B cell (primary cell): ENCODE measurements around the gene AHDC1. TPM values are rescaled to one million over a fixed set of nuclear protein-coding genes. Genes with fewer than 3 reads are reported as not detected.

ENCODE experiments used
- ATAC-seq: fragments of 200-7000 bp; cut with Tn5 transposase; one replicate; pipeline ENCODE4 v1.10.0; 2021; ENCODE audit warnings: low read depth, mild to moderate bottlenecking, moderate number of reproducible peaks, moderate library complexity
- CTCF ChIA-PET: fragments of 350-600 bp; sonication (Branson Sonifier 250); formaldehyde crosslinking; loops from one replicate; lab custom pipeline; 2021; ENCODE audit warnings: antibody characterized with exemption, inconsistent platforms; lab: Charles Lee
- POLR2A ChIA-PET: fragments of 350-600 bp; sonication (Branson Sonifier 250); formaldehyde crosslinking; loops from one replicate; lab custom pipeline; 2021; ENCODE audit warnings: antibody characterized with exemption; lab: Charles Lee
- DNase-seq: peaks from one replicate; pipeline ENCODE4 v3.0.0; 2013
- H2AFZ ChIP-seq: 2 replicates; pipeline ENCODE4 v1.6.1; 2012; ENCODE audit warnings: mild to moderate bottlenecking, low read depth, low read length; ENCODE audit not compliant: insufficient read depth, poor library complexity, severe bottlenecking
- H3K27ac ChIP-seq, 2 donors: 1 replicate in 1 of 2; 2 replicates in 1 of 2; pipeline ENCODE4 v1.5.1; 2012 to 2013; ENCODE audit warnings: low read length in 2 of 2, mild to moderate bottlenecking in 2 of 2, moderate library complexity in 1 of 2
- H3K27me3 ChIP-seq, 4 experiments: fragments of 200-600 bp in 1 of 4; sonication (generic) in 1 of 4; replicated peaks in 1 of 4; 1 replicate in 2 of 4; 2 replicates in 2 of 4; pipeline versions ENCODE4 v1.6.1 to v1.7.0; 2013 to 2016; ENCODE audit warnings: low read length in 3 of 4, mild to moderate bottlenecking in 2 of 4, mixed read lengths in 1 of 4, moderate library complexity in 1 of 4; ENCODE audit not compliant: insufficient read depth in 4 of 4, control insufficient read depth in 3 of 4; ENCODE audit errors: control extremely low read depth in 1 of 4
- H3K36me3 ChIP-seq, 2 experiments: replicated peaks in 1 of 2; 1 replicate in 1 of 2; 2 replicates in 1 of 2; pipeline versions ENCODE4 v1.6.1 to v1.7.1; 2013; ENCODE audit warnings: low read length in 1 of 2; ENCODE audit not compliant: insufficient read depth in 2 of 2, control insufficient read depth in 1 of 2; ENCODE audit errors: control extremely low read depth in 1 of 2, extremely low read depth in 1 of 2
- H3K4me1 ChIP-seq, 2 donors: fragments of 200-600 bp in 1 of 2; sonication (generic) in 1 of 2; 1 replicate in 1 of 2; 2 replicates in 1 of 2; pipeline versions ENCODE4 v1.5.1 to v1.6.1; 2013 to 2017; ENCODE audit warnings: low read length in 2 of 2; ENCODE audit not compliant: control insufficient read depth in 2 of 2, insufficient read depth in 2 of 2
- H3K4me2 ChIP-seq: replicated peaks from 2 replicates; pipeline ENCODE3; 2012; ENCODE audit warnings: mild to moderate bottlenecking, low read depth, low read length; ENCODE audit not compliant: poor library complexity, severe bottlenecking
- H3K4me3 ChIP-seq, 5 experiments: fragments of 200-600 bp in 1 of 5; sonication (generic) in 1 of 5; 1 replicate in 3 of 5; 2 replicates in 2 of 5; pipeline versions ENCODE4 v1.5.1 to v1.7.0; 2011 to 2016; ENCODE audit warnings: low read length in 4 of 5, mild to moderate bottlenecking in 4 of 5, low read depth in 2 of 5, control low read depth in 1 of 5, moderate library complexity in 1 of 5; ENCODE audit not compliant: insufficient read depth in 1 of 5; ENCODE audit errors: control extremely low read depth in 1 of 5, extremely low read depth in 1 of 5
- H3K79me2 ChIP-seq: fragments of 200-600 bp; sonication (generic); one replicate; pipeline ENCODE4 v1.6.0; 2016; ENCODE audit warnings: low read length; ENCODE audit not compliant: control insufficient read depth, insufficient read depth
- H3K9ac ChIP-seq: fragments of 200-600 bp; sonication (generic); 2 replicates; pipeline ENCODE4 v1.6.1; 2017; ENCODE audit warnings: mild to moderate bottlenecking, low read length, moderate library complexity
- H3K9me3 ChIP-seq, 3 donors: one replicate each; pipeline versions ENCODE4 v1.6.1 to v1.7.1; 2013; ENCODE audit warnings: low read length in 2 of 3; ENCODE audit not compliant: control insufficient read depth in 2 of 3, insufficient read depth in 1 of 3; ENCODE audit errors: control extremely low read depth in 1 of 3
- H4K20me1 ChIP-seq: 2 replicates; pipeline ENCODE4 v1.6.0; 2012; ENCODE audit warnings: mild to moderate bottlenecking, low read length; ENCODE audit not compliant: insufficient read depth, control insufficient read depth, poor library complexity, severe bottlenecking
- H3K27ac Mint-ChIP-seq: one replicate; pipeline ENCODE4 v1.8.0; 2021; ENCODE audit warnings: mixed read lengths
- H3K27me3 Mint-ChIP-seq: one replicate; pipeline ENCODE4 v1.8.0; 2021; ENCODE audit warnings: mixed read lengths
- H3K4me1 Mint-ChIP-seq: one replicate; pipeline ENCODE4 v1.8.0; 2021; ENCODE audit warnings: mixed read lengths
- H3K4me3 Mint-ChIP-seq: one replicate; pipeline ENCODE4 v1.8.0; 2021; ENCODE audit warnings: mixed read lengths
- H3K9me3 Mint-ChIP-seq: one replicate; pipeline ENCODE4 v1.8.0; 2022; ENCODE audit warnings: mixed read lengths; ENCODE audit not compliant: insufficient read depth
- CTCF ChIP-seq: fragments of 200-600 bp; IDR thresholded peaks from one replicate; pipeline ENCODE4 v1.8.0; 2022; ENCODE audit warnings: antibody characterized with exemption, mild to moderate bottlenecking
- EZH2 ChIP-seq: IDR thresholded peaks from 2 replicates; pipeline ENCODE4 v1.6.1; 2012; ENCODE audit warnings: borderline replicate concordance, low read depth, mild to moderate bottlenecking, moderate library complexity, low read length; ENCODE audit not compliant: insufficient read depth, poor library complexity, severe bottlenecking
- WGBS: methylation state at CpG from one replicate; pipeline ENCODE4 v1.1.5; 2013; ENCODE audit warnings: missing lambda C conversion rate; ENCODE audit not compliant: insufficient coverage; 5-methylcytosine and 5-hydroxymethylcytosine counted together
- intact Hi-C: fragments of 100-400 bp; cut with micrococcal nuclease; formaldehyde crosslinking; loops from one replicate; pipeline ENCODE4 v1.10.0; 2022
- polyA plus RNA-seq: library from polyadenylated mRNA; depleted of rRNA; stranded (reverse); fragments of >200 nt; gene quantifications from 2 replicates; pipeline ENCODE4 v1.2.3, GENCODE V29; 2012
- total RNA-seq, 2 donors: library from RNA; stranded (reverse); fragments of 120-200 nt in 1 of 2; gene quantifications; 1 replicate in 1 of 2; 2 replicates in 1 of 2; pipeline versions ENCODE4 v1.2.3 to v1.2.4, GENCODE V29; 2013 to 2022

The AHDC1 gene
- total and polyA plus RNA-seq, 2 donors (not counting 1 experiment from before 2014, with no cell fraction given) = 6.2 to 32.0 TPM

GRCh38 chr1:27567146-27567526 lies 36.8 kb downstream of the AHDC1 start:
- WGBS = 98% methylated on average over 15 of the region's 15 CpGs
- peaks cover 48% of the 10 kb centered on the region for H3K79me2 ChIP-seq
- H3K9me3 ChIP-seq = no peaks in the 10 kb centered on the region
- peaks cover 26 to 41% of the 10 kb centered on the region in 2 donors for H3K4me1 ChIP-seq
- no peak overlapping the region for H3K4me3 ChIP-seq
- H2AFZ ChIP-seq = no peak overlapping the region
- no peak for ATAC-seq
- H3K27me3 Mint-ChIP-seq = no peaks in the 10 kb centered on the region
- H3K36me3 ChIP-seq = no peaks in the 10 kb centered on the region
- no peak for DNase-seq
- intact Hi-C loops = no loop called here
- no peaks in the 10 kb centered on the region for H3K27me3 ChIP-seq
- no peaks in the 10 kb centered on the region for H3K9me3 Mint-ChIP-seq
- no peak overlapping the region for H3K27ac Mint-ChIP-seq
- TF ChIP-seq EZH2 = no peak
- no peak for TF ChIP-seq CTCF
- ChIA-PET CTCF (interaction anchor here (0.8 to 5.7 kb wide), 6 partner anchors 12 to 165 kb away, joined by 3 to 82 read pairs (median 4); partner anchors contain the start of gene AHDC1), POLR2A (no interaction called here)
- peaks cover 35% of the 10 kb centered on the region for H4K20me1 ChIP-seq
- H3K4me1 Mint-ChIP-seq = peaks cover 42% of the 10 kb centered on the region
- H3K4me2 ChIP-seq = no peak overlapping the region
- H3K27ac ChIP-seq = no peak overlapping the region
- H3K4me3 Mint-ChIP-seq = no peak overlapping the region
- H3K9ac ChIP-seq = no peak overlapping the region

- TF ChIP-seq EZH2 = no peak
- TF ChIP-seq CTCF = no peak
- Histone ChIP-seq H3K79me2 (peaks cover 54% of the 10 kb centered on the region), H4K20me1 (peaks cover 41% of the 10 kb centered on the region), H2AFZ (no peak overlapping the region), H3K4me1 (peaks cover 26 to 40% of the 10 kb centered on the region in 2 donors), H3K4me2 (no peak overlapping the region), H3K27me3 (no peaks in the 10 kb centered on the region), H3K9me3 (no peaks in the 10 kb centered on the region), H3K27ac (no peak overlapping the region), H3K9ac (no peak overlapping the region), H3K4me3 (no peak overlapping the region), H3K36me3 (no peaks in the 10 kb centered on the region)
- no peak overlapping the region for H3K4me3 Mint-ChIP-seq
- ChIA-PET CTCF (interaction anchor here (0.8 to 5.7 kb wide), 6 partner anchors 11 to 165 kb away, joined by 3 to 82 read pairs (median 3); partner anchors contain the start of gene AHDC1), POLR2A (no interaction called here)
- peaks cover 45% of the 10 kb centered on the region for H3K4me1 Mint-ChIP-seq
- no peak overlapping the region for H3K27ac Mint-ChIP-seq
- H3K27me3 Mint-ChIP-seq = no peaks in the 10 kb centered on the region
- DNase-seq (no peak), ATAC-seq (no peak)
- intact Hi-C loops = no loop called here
- no peaks in the 10 kb centered on the region for H3K9me3 Mint-ChIP-seq
- 90% methylated on average over 13 of the region's 13 CpGs for WGBS
These were observed 37.3 kb downstream of the AHDC1 start for GRCh38 chr1:27566462-27567145.
